Measurements from ENCODE around the gene C1GALT1. TPM values are rescaled to one million over a fixed set of nuclear protein-coding genes. Genes with fewer than 3 reads are reported as not detected.
"Not testable (repeated sequence)": the region's sequence is repeated elsewhere in the genome, so short reads cannot be mapped to it uniquely, and the experiment has no call there.

Gene C1GALT1
- 46.3 TPM for polyA plus RNA-seq (ENCODE audit: insufficient read length)
- long read RNA-seq, donor 1, full-length matches to known transcripts = 17 of 23 reads
- long read RNA-seq, donor 1, partial matches to known transcripts = 6 of 23 reads
- long read RNA-seq, donor 1, other reads (novel, unspliced or antisense) = 0 of 23 reads
- long read RNA-seq, donor 2, full-length matches to known transcripts = 17 of 17 reads
- long read RNA-seq, donor 2, partial matches to known transcripts = 0 of 17 reads
- long read RNA-seq, donor 2, other reads (novel, unspliced or antisense) = 0 of 17 reads
- long read RNA-seq, donor 3, full-length matches to known transcripts = 6 of 6 reads
- long read RNA-seq, donor 3, partial matches to known transcripts = 0 of 6 reads
- long read RNA-seq, donor 3, other reads (novel, unspliced or antisense) = 0 of 6 reads
- long read RNA-seq, donor 4, partial matches to known transcripts = 0 of 2 reads
- long read RNA-seq, donor 4, other reads (novel, unspliced or antisense) = 0 of 2 reads
- long read RNA-seq, donor 5, full-length matches to known transcripts = 16 of 29 reads
- long read RNA-seq, donor 5, partial matches to known transcripts = 13 of 29 reads
- long read RNA-seq, donor 5, other reads (novel, unspliced or antisense) = 0 of 29 reads
- long read RNA-seq, donor 6, full-length matches to known transcripts = 11 of 11 reads
- long read RNA-seq, donor 6, partial matches to known transcripts = 0 of 11 reads
- long read RNA-seq, donor 6, other reads (novel, unspliced or antisense) = 0 of 11 reads
- long read RNA-seq, donor 7, full-length matches to known transcripts = 22 of 42 reads
- long read RNA-seq, donor 7, partial matches to known transcripts = 20 of 42 reads
- long read RNA-seq, donor 7, other reads (novel, unspliced or antisense) = 0 of 42 reads
- long read RNA-seq, donor 8, full-length matches to known transcripts = 5 of 5 reads
- long read RNA-seq, donor 8, partial matches to known transcripts = 0 of 5 reads
- long read RNA-seq, donor 8, other reads (novel, unspliced or antisense) = 0 of 5 reads

DNA sequence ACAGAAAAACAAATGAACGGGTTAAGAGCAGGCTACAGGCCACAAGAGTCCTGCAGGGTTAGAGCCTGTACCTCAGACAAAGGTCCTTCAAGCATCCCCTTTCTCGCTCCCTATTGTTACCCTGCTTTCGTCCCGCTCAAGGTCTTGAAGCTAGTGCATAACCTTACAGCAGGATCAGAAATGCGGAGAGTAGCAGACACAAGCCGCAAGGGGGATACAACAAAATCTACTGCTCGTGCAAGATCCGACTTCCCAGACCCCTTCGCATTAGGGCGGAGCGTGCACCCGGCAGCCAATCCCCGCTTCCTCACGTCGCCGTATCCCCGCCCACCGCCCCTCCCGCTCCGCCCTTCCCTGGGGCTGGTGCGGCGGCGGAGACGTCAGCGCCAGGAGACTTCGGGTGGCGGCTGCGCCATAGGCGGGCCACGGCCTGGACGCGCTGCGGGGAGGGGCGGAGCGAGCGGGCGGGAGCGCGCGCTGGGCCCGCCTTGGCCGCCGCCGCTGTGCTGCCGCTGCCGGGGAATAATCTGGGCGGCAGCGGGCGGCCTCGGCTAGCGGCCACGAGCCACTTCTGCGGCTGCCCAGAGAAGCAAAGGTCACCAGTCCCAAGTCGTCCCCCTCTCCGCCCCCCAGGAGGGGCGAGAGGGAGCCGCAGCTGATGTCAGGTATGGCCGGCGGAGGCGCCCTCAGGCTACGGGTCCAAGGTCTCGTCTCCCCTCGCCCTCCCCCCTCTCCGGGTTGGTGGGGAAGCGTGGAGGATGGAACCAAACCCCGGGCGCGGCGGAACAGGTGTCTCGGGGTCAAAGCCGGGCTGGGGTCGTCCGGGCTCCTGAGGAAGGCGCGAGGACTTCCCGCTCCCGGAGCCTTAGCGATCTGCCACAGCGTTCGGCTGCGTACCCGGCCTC lies at the start of gene C1GALT1:
C1GALT1 (plus strand) TSS at position 389 of the 905 bp plus-strand sequence. CDS start 51,776 bp downstream, outside the sequence.
- peak; percentile 96 for DNase-seq

DNA sequence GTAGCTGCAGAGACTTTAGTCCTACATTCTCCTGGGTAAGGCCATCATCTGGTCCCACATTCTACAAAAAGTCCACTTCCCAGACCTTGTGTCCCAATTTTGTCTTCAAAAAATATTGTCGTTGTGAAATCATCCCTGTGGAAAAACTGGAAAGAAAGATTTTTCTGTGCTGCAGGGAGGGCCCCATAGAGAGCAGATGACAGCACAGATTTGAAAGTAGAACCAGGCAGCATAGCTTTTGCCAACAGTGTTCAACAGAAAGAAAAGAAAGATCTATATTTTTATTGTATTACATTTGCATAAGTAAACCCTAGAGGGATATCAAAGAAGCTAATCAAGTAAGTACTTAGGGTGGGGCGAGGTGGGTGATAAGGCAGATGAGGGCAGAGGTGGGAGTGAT lies 48.3 kb upstream of the C1GALT1 start:
- DNase-seq = no peak

DNA sequence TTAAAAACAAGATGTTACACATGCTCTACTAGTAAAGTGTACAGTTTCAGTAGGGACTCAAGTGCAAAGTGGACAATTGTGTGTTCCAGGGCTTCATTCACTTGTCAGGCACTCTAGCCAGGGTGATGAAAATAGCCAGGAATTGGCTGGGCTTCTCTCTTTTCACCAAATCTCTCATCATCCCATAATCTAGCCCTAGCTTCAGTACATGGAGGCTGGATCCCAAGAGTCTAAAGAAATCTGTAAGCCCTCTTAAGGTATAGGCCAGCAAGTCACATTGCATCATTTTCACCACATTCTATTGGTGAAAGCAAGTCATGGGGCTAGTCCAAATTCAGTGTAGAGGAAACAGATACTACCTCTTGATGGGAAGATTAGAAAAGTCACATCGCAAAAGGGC lies 47.3 kb upstream of the C1GALT1 start:
- no peak for DNase-seq

DNA sequence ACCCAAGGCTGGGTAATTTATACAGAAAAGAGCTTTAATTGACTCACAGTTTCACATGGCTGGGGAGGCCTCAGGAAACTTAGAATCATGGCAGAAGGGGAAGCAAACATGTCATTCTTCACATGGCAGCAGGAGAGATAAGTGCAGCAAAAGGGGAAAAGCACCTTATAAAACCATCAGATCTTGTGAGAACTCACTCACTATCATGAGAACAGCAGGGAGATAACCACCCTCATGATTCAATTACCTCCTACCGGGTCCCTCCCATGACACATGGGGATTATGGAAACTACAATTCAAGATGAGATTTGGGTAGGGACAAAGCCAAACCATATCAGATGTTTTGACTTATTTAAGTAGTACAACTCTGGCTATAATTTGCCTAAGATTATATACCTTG lies 46.4 kb upstream of the C1GALT1 start:
- DNase-seq = not testable (repeated sequence)

DNA sequence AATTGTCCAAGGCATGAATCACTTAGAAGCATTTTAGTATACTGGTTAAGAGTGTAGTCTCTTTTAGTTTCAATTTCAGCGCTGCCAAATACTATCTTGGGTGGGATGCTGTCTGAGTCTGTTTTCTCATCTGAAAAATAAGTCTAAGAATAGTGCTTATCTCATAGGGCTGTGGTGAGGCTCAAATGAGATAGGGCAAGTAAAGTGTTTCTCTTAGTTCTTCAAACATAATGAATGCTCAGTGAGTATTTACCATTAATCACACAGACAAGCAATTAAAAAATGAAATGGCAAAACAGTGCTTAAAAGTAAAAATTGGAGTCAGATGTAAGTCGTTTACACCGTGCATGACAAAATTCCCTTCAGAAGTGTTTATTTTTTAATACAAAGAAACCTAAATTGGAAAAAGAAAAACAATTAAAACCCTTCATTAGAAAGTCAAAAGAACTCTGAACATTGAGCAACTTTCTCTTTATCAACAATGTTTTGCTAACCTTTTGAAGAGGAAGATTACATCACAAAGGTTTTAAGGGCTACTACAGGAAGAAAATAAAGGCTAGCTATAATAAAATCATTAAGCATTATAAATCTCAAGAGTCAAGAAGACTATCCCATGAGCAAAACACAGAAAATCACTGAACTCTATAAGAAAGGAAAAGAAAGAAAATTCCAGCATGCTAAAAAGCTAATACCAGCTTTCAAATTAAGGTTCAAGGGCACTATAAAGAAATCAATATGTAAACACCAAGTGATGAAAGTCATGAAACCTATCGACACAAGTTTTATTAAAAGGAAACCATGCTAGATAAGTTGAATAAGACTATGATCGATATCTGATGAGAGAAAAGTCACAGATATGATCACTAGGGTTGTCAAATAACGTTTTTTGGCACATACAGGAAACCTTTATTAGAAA lies 45.6 kb upstream of the C1GALT1 start:
- DNase-seq = no peak

DNA sequence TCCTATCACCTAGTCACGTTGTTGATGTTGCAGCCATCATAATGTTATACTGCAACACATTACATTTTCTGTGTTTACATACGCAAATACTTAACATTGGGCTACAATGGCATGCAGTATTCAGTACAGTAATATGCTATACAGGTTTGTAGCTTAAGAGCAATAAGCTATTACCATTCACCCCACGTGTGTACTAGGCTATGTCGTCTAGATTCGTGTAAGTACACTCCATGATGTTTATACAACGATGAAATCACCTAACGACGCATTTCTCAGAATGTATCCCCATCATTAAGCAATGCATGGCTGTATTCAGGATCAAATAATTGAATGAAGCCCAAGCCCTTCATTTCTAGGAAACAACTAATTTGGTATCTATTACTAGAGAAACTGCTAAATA lies 43.4 kb upstream of the C1GALT1 start:
- no peak for DNase-seq

DNA sequence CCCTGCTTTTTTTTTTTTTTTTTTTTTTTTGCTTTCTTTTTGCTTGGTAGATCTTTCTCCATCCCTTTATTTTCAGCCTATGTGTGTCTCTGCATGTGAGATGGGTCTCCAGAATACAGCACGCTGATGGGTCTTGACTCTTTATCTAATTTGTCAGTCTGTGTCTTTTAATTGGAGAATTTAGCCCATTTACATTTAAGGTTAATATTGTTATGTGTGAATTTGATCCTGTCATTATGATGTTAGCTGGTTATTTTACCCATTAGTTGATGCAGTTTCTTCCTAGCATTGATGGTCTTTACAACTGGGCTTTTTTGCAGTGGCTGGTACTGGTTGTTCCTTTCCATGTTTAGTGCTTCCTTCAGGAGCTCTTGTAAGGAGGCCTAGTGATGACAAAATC lies 38.9 kb upstream of the C1GALT1 start:
- not testable (repeated sequence) for DNase-seq

DNA sequence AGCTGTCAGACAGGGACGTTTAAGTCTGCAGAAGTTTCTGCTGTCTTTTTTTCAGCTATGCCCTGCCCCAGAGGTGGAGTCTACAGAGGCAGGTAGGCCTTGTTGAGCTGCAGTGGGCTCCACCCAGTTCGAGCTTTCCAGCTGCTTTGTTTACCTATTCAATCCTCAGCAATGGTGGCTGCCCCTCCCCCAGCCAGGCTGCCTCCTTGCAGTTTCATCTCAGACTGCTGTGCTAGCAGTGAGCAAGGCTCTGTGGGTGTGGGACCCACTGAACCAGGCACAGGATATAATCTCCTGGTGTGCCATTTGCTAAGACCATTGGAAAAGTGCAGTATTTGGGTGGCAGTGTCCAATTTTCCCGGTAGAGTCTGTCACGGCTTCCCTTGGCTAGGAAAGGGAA lies 37.2 kb upstream of the C1GALT1 start:
- not testable (repeated sequence) for DNase-seq

DNA sequence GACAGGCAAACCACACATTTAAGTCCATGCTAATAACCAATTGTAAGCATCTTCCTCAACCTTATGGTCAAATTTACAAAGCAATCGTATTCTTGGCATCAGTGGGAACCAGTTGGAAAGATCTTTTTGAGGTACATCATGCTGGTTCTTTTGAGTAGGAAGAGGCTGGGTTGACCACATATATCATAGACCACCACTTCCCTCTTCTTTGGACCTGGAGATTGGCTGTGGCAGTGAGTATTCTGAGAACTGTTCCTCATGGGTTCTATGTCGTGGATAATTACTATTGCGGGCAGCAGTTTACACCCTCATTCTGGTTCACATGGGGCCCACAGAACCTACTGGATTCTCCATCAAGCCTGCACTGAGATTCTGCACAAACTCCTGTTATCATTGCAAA lies 35.5 kb upstream of the C1GALT1 start:
- DNase-seq = no peak

DNA sequence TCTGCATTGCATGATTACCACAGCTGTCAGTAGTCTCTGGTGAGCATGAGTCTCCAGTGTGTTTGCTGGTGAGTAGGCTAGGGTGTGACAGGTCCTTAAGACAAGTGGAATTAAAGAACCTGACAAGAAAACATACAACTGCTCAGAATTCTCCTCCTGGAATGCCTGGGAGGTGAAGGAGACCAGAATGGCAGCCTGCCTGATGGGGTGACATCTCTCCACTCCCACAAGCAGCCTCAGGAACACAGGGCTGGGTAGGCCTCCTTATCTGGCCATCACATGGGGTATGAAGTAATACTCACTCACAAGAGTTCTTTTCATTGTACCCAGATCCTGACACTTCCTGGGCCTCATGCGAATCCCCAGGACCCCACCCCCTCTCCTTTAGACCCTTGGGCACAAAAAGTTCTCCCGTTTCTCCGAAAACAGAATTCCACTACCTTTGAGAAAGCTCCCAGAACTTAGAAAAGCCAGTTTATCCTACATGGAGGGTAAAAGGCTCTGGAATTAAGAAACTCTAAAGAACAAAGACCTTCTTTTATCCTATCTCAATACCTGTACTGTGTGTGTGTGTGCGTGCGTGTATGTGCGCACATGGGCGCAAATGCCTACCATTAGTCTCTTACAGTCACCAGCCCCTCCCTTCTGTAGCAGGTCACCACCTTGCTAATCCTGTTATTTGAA lies 33.4 kb upstream of the C1GALT1 start:
- no peak for DNase-seq

DNA sequence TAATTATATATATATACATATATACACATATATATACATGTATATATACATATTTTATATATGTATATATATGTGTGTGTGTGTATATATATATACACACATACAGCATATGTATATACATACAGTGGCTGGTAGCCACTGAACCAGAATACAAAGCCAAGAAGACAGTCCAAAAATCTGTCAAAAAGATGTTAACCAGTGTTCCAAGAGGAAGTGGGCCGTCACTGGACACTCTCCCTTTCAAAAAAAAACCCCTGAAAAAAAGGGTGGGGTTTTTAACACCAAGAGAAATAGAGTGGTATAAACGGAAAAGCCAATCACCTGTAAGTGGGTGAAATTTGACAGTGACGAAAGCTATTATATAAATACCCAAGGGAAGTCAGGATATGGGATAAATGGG lies 31.1 kb upstream of the C1GALT1 start:
- no peak for DNase-seq

DNA sequence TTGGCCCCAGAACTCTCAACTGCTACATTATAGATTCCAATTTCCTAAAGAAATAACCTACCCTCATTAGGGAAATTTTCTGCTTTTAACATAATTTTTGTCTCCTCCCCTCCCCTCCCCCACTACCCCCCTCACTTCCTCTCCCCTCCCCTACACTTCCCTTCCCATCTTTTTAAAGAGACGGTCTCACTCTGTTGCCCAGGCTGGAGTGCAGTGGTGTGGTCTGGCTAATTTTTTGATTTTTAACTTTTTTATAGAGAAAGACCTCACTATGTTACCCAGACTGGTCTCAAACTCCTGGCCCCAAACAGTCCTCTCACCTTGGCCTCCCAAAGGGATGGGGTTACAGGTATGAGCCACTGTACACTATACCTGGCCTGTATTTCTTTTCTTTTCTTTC lies 30.5 kb upstream of the C1GALT1 start:
- no peak for DNase-seq

DNA sequence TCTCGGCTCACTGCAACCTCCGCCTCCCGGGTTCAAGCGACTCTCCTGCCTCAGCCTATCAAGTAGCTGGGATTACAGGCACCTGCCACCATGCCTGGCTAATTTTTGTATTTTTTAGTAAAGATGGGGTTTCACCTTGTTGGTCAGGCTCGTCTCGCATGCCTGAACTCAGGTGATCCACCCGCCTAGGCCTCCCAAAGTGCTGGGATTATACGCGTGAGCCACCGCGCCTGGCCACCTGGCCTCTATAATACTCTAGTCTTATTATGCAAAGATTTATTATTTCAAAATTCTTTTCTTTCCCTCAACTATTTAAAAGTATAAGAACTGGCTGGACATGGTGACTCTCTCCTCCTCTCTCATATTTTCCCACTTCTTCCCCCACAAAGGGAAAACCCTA lies 30.0 kb upstream of the C1GALT1 start:
- no peak for DNase-seq

DNA sequence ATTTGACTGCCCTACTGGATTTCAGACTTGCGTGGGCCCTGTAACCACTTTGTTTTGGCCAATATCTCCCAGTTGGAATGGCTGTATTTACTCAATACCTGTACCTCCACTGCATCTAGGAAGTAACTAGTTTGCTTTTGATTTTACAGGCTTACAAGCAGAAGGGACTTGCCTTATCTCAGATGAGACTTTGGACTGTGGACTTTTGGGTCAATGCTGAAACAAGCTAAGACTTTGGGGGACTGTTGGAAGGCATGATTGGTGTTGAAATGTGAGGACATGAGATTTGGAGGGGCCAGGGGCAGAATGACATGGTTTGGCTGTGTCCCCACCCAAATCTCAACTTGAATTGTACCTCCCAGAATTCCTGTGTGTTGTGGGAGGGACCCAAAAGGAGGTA lies 28.0 kb upstream of the C1GALT1 start:
- DNase-seq = not testable (repeated sequence)

DNA sequence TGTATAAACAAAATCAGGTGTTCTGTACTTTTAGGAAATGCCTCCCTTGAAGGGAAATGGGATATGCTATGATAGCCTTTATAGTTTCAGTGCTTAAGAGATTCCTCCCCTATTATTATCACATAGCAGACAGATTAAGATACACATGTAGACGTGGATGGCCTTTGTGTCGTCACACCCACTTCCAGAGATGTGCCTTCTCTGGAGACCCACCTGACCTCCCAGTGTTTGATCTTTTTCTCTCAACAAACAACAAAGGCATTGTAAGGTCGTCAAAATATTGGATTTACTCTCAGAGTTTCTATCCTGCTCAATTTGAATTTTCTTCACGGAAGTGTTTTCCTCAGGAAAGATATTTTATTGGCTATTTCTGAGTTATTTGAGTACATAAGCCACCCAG lies 25.7 kb upstream of the C1GALT1 start:
- DNase-seq = no peak

DNA sequence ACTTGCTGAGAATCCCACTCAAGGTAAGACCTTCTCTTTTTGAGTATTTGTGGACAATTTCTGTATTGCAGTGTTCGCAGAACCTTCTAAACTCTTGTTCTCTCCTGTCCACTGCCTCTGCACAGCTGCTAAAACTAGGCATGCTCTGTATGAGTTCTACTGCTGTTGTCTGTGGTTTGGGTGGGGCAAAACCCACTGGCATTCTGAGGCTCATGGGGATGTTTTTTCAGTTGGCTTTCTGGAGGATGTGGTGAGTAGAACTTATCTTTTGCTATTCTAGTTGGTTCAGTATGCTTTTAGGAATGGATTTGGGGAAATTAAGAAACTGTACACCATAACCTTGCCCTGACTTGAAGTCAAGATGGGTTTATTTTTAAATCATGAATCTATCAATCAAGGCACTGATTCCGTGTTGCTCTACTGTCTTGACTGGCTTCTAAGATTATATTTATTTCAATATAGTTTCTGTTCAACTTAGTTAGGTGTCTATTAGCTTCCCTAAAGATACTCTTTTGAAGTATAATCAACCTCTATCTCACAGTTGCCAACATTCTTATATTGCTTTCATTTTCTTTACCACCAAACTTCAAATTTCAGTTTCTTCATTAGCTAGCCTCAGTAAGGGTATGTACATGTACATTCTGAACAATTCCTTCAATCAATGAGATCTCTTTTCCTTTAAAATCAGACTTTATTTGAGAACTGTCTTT lies 25.0 kb upstream of the C1GALT1 start:
- DNase-seq = no peak

DNA sequence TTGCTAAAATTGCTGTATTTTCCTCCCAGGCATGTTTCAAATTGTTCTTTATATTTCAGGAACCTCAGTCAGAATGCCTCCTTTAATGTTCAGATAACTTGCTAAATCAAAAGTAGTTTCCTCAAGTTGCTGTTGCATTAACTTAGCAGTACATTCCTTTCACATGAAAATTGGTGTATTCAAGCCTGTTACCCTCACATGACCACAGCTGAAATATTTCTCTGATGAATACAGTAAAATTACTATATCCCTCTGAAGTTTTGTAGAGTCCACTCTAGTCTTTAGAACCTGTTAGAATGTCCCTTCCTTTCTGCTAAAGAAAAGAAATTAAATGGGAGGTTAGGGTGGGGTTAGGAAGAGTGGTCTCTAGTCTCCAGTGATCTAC lies 24.5 kb upstream of the C1GALT1 start:
- DNase-seq = no peak

DNA sequence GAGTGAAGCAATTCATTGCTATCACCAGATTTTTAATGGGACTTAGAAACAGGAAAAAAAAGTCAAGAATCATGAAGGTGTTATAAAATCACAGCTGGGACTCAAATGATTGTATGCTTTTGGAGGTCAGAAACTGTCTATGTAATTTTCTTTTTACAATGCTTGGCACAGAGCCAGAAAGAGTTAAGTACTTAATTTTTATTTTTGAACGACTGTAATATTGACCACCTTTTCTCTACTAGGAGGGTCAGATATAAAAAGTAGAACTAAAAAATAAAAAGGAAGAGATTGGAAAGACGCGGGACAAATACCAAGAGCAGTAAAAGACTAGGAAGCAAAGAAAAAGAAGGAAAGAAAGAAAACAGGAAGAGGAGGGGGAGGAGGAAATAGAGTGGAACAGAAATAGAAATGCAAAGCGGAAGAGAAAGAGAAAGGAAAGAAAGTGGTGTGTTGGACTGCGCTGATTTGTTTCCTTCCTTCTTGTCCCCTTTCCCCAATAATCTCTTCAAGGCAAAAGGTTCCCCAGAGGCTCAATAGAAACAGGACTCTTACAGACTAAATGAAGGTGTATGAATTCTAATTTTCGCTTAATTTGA lies 23.2 kb upstream of the C1GALT1 start:
- no peak for DNase-seq

DNA sequence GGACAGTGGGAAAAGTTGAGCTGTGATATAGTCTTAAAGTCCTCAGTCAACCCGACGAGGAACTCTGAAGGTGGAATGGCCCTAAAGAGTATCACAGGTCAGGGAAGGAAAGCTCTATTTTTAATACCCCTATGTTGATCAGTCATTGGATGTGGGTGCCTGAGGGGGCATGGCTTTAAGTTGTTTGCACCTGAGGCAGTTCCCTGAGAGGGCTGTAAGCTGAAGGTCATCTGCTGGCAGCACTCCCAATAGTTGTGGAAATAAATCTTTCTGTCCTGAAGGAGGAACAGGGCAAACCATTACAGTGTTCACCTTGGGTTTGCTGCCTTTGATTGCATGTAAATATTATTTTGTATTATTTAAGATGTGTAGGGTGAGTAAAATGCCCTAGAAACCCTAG lies 17.8 kb upstream of the C1GALT1 start:
- DNase-seq = no peak
